Measurements from ENCODE around the gene TK2.

Gene TK2

GRCh38 chr16:66494916-66495315 is 55.0 kb downstream of the TK2 start:
- H3K4me3 ChIP-seq (replicated peaks in 1 of 2; ENCODE audit: low read depth in 2 of 2, low read length in 2 of 2) = no peak overlapping the region
- TF ChIP-seq CTCF (IDR thresholded peaks at IDR 0.05; ENCODE audit: low read depth, low read length) = no peak
- DNase-seq (ENCODE audit: low read depth in 2 of 2) = no peak

- H3K4me3 ChIP-seq (replicated peaks in 1 of 2; ENCODE audit: low read depth in 2 of 2, low read length in 2 of 2) = no peak overlapping the region
- no peak for TF ChIP-seq CTCF (IDR thresholded peaks at IDR 0.05; ENCODE audit: low read depth, low read length)
- no peak for DNase-seq (ENCODE audit: low read depth in 2 of 2)
Observed at GRCh38 chr16:66493490-66494401, 56.2 kb downstream of the TK2 start.

- TF ChIP-seq CTCF (IDR thresholded peaks at IDR 0.05; ENCODE audit: low read depth, low read length) = no peak
- DNase-seq (ENCODE audit: low read depth in 2 of 2) = no peak
- H3K4me3 ChIP-seq (replicated peaks in 1 of 2; ENCODE audit: low read depth in 2 of 2, low read length in 2 of 2) = no peak overlapping the region
Observed at GRCh38 chr16:66491716-66492064, 58.2 kb downstream of the TK2 start.

GRCh38 chr16:66490774-66491715 is 58.9 kb downstream of the TK2 start:
- TF ChIP-seq CTCF (IDR thresholded peaks at IDR 0.05; ENCODE audit: low read depth, low read length) = no peak
- DNase-seq (ENCODE audit: low read depth in 2 of 2) = no peak
- no peak overlapping the region for H3K4me3 ChIP-seq (replicated peaks in 1 of 2; ENCODE audit: low read depth in 2 of 2, low read length in 2 of 2)

GRCh38 chr16:66489818-66490217 is 60.1 kb downstream of the TK2 start:
- no peak for TF ChIP-seq CTCF (IDR thresholded peaks at IDR 0.05; ENCODE audit: low read depth, low read length)
- no peak for DNase-seq (ENCODE audit: low read depth in 2 of 2)
- H3K4me3 ChIP-seq (replicated peaks in 1 of 2; ENCODE audit: low read depth in 2 of 2, low read length in 2 of 2) = no peak overlapping the region

- H3K4me3 ChIP-seq (replicated peaks in 1 of 2; ENCODE audit: low read depth in 2 of 2, low read length in 2 of 2) = no peak overlapping the region
- DNase-seq (ENCODE audit: low read depth in 2 of 2) = no peak
- TF ChIP-seq CTCF (IDR thresholded peaks at IDR 0.05; ENCODE audit: low read depth, low read length) = no peak
Observed at GRCh38 chr16:66489385-66489784, 60.5 kb downstream of the TK2 start.

Data from cardiac fibroblast (primary cell).